Tibial nerve (tissue), 4 donors: ENCODE measurements around the gene ROMO1.
"Not testable (repeated sequence)": the region's sequence is repeated elsewhere in the genome, so short reads cannot be mapped to it uniquely, and the experiment has no call there.

Experiments used
- EP300 ChIP-seq, 2 donors: sonication (generic); formaldehyde crosslinking; IDR thresholded peaks; one replicate each; pipeline ENCODE4 v1.6.1; 2017; ENCODE audit warnings: antibody characterized with exemption in 2 of 2, mild to moderate bottlenecking in 1 of 2
- POLR2A ChIP-seq, 2 donors: fragments of 450-650 bp; IDR thresholded peaks; one replicate each; pipeline ENCODE4 v1.6.1; 2017; ENCODE audit warnings: antibody characterized with exemption in 2 of 2, mild to moderate bottlenecking in 2 of 2, moderate library complexity in 2 of 2
- TF ChIP-seq, protein P1 (sequence below), 5 experiments: fragments of 200-600 bp in 3 of 5; fragments of 450-650 bp in 2 of 5; sonication (generic) in 3 of 5; IDR thresholded peaks; one replicate each; pipeline ENCODE4 v1.5.1; 2016 to 2019; ENCODE audit warnings: antibody characterized with exemption in 5 of 5, mild to moderate bottlenecking in 3 of 5, moderate library complexity in 2 of 5

DNA sequence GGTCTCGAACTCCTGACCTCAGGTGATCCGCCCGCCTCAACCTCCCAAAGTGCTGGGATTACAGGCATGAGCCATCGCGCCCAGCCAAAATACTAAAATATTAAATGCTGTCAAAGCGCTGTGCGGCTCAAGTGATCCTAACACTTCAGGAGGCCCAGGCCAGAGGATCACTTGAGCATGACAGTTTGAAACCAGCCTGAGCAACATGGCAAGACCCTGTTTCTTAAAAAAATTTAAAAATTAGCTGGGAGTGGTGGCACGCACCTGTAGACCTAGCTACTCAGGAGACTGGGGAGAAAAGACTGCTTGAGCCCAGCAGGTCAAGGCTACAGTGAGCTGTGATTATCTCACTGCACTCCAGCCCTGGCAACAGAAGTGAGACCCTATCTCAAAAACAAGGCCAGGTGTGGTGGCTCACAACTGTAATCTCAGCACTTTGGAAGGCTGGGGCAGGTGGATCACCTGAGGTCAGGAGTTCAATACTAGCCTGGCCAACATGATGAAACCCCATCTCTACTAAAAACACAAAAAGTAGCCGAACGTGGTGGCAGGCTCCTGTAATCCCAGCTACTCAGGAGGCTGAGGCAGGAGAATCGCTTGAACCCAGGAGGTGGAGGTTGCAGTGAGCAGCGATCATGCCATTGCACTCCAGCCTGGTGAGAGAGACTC lies 24.6 kb downstream of the ROMO1 start:
- TF ChIP-seq, protein P1, sequence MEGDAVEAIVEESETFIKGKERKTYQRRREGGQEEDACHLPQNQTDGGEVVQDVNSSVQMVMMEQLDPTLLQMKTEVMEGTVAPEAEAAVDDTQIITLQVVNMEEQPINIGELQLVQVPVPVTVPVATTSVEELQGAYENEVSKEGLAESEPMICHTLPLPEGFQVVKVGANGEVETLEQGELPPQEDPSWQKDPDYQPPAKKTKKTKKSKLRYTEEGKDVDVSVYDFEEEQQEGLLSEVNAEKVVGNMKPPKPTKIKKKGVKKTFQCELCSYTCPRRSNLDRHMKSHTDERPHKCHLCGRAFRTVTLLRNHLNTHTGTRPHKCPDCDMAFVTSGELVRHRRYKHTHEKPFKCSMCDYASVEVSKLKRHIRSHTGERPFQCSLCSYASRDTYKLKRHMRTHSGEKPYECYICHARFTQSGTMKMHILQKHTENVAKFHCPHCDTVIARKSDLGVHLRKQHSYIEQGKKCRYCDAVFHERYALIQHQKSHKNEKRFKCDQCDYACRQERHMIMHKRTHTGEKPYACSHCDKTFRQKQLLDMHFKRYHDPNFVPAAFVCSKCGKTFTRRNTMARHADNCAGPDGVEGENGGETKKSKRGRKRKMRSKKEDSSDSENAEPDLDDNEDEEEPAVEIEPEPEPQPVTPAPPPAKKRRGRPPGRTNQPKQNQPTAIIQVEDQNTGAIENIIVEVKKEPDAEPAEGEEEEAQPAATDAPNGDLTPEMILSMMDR (IDR thresholded peaks at IDR 0.05), result not testable (repeated sequence)
- TF ChIP-seq EP300, POLR2A (IDR thresholded peaks at IDR 0.05): not testable (repeated sequence)
